ENCODE measurements around the gene ACOXL.
A peak's percentile ranks its signal among the peaks of the same experiment; 100 is the strongest.

Gene ACOXL

DNA sequence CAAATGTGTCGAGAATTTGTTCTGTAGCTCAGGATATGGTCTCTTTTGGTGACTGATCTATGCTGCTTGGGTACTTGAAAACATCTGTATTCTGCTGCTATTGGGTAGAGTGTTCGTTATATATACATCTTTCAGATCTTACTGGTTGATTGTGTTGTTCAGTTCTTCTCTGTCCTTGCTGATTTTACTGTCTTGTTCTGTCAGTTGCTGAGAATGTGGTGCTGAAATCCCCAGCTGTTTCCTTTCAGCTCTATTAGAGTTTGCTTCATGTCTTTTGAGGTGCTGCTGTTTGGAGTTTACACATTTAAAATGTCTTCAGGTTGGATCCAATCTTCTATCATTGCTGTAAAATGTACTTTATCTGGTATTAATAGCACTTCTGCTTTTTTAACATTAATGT lies 401.2 kb downstream of the ACOXL start:
- DNase-seq (ENCODE audit: low read depth) = no peak
- no peak overlapping the region for H3K4me3 ChIP-seq (ENCODE audit: low read depth, low read length)
- TF ChIP-seq, protein P1, sequence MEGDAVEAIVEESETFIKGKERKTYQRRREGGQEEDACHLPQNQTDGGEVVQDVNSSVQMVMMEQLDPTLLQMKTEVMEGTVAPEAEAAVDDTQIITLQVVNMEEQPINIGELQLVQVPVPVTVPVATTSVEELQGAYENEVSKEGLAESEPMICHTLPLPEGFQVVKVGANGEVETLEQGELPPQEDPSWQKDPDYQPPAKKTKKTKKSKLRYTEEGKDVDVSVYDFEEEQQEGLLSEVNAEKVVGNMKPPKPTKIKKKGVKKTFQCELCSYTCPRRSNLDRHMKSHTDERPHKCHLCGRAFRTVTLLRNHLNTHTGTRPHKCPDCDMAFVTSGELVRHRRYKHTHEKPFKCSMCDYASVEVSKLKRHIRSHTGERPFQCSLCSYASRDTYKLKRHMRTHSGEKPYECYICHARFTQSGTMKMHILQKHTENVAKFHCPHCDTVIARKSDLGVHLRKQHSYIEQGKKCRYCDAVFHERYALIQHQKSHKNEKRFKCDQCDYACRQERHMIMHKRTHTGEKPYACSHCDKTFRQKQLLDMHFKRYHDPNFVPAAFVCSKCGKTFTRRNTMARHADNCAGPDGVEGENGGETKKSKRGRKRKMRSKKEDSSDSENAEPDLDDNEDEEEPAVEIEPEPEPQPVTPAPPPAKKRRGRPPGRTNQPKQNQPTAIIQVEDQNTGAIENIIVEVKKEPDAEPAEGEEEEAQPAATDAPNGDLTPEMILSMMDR (IDR thresholded peaks at IDR 0.05; ENCODE audit: control insufficient read depth, extremely low read depth, insufficient read depth) = no peak

GRCh38 chr2:111134055-111134454 lies 401.7 kb downstream of the ACOXL start:
- no peak for DNase-seq (ENCODE audit: low read depth)
- H3K4me3 ChIP-seq (ENCODE audit: low read depth, low read length) = no peak overlapping the region
- TF ChIP-seq, protein P1 (IDR thresholded peaks at IDR 0.05; ENCODE audit: control insufficient read depth, extremely low read depth, insufficient read depth) = no peak

GRCh38 chr2:111135237-111135909 lies 403.0 kb downstream of the ACOXL start:
- TF ChIP-seq, protein P1 (IDR thresholded peaks at IDR 0.05; ENCODE audit: control insufficient read depth, extremely low read depth, insufficient read depth) = no peak
- no peak overlapping the region for H3K4me3 ChIP-seq (ENCODE audit: low read depth, low read length)

GRCh38 chr2:111135910-111136297 lies 403.5 kb downstream of the ACOXL start:
- TF ChIP-seq, protein P1 (IDR thresholded peaks at IDR 0.05; ENCODE audit: control insufficient read depth, extremely low read depth, insufficient read depth) = 0 out of 2 replicates have a peak, but pooled peaks have one; percentile 8
- H3K4me3 ChIP-seq (ENCODE audit: low read depth, low read length) = no peak overlapping the region
- no peak for DNase-seq (ENCODE audit: low read depth)

More at GRCh38 chr2:111135237-111135909, 403.0 kb downstream of the ACOXL start:
- no peak for DNase-seq (ENCODE audit: low read depth)

DNA sequence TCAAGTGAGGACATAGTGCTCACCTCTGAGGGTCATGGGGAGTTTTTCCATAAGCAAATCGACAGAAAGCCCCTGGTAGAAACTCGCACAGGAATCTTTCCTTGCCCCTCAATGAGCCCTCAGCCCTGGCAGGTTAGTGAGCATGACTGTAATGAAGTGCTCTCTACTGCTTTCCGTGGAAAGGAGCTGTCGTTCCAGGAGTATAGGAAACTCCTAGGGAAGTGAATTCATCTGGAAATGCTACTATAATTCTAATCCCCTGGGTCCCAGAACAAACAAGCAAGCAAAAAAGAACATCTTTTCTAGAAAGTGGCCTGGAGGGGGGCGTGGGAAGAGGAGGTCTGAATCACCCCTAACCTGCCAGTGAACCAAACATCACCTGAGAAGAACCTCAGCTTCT lies 406.5 kb downstream of the ACOXL start:
- no peak overlapping the region for H3K4me3 ChIP-seq (ENCODE audit: low read depth, low read length)

DNA sequence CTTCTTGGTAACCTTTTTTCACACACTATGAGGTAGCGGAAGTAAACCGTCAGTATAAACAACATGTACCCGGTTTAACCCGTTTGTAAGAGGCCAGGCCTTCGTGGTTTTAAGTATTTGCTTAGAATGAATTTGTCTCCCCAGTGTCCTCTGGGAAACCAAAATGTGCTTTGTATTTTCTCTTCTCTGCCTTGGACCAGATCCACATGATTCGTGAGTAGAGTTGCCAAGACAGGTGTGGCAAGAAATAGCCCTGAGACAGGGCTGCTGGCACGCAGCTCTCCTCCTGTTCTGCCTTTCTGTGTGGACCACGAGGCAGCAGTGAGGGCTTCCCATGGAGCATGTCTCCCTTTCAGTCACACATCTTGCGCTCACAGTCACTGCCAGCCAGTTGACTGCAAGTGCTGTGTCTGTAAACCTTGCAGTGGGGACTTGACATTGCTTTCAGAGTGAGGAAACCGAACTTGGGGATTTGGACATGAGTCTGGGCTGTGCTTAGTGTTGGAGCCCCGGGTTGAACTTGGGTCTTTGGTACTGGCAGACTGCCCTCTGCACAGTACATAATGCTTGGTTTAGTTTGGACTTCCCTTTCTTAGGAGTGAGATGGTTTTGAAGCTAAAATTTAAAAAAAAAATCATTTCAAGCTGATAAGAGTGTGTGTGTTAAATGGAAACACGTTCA lies 407.4 kb downstream of the ACOXL start:
- H3K4me3 ChIP-seq (ENCODE audit: low read depth, low read length) = no peak overlapping the region
- peak; percentile 92 for DNase-seq (ENCODE audit: low read depth)
- TF ChIP-seq, protein P1 (IDR thresholded peaks at IDR 0.05; ENCODE audit: control insufficient read depth, extremely low read depth, insufficient read depth) = no peak

More for the DNA sequence above, 406.5 kb downstream of the ACOXL start:
- DNase-seq (ENCODE audit: low read depth) = no peak
- TF ChIP-seq, protein P1 (IDR thresholded peaks at IDR 0.05; ENCODE audit: control insufficient read depth, extremely low read depth, insufficient read depth) = no peak

All from LNCaP clone FGC (cell line).